Measurements from ENCODE around the gene TDRD7. TPM values are rescaled to one million over a fixed set of nuclear protein-coding genes. Genes with fewer than 3 reads are reported as not detected.

TDRD7 gene
- total and polyA plus RNA-seq, 2 experiments from 2014 or later = 10.4 to 18.2 TPM

- H4K20me1 ChIP-seq (ENCODE audit: insufficient read depth, poor library complexity, severe bottlenecking) = no peaks in the 10 kb centered on the region
- H3K4me2 ChIP-seq = no peak overlapping the region
- H3K27ac ChIP-seq = no peak overlapping the region
- no peaks in the 10 kb centered on the region for H3K4me1 ChIP-seq (ENCODE audit: insufficient read depth)
- WGBS (ENCODE audit: low lambda C conversion rate, missing lambda C conversion rate) = 72% methylated on average over 6 of the region's 6 CpGs
- no peak overlapping the region for H2AFZ ChIP-seq
- no peak for DNase-seq (ENCODE audit: low spot score)
- TF ChIP-seq CTCF (IDR thresholded peaks at IDR 0.05; ENCODE audit: poor library complexity) = no peak
- no peak for TF ChIP-seq EZH2phosphoT487 (IDR thresholded peaks at IDR 0.05; ENCODE audit: low read depth, severe bottlenecking, unreplicated experiment)
- TF ChIP-seq EZH2 (IDR thresholded peaks at IDR 0.05; ENCODE audit: borderline replicate concordance) = no peak
- H3K4me3 ChIP-seq = no peak overlapping the region
- no peaks in the 10 kb centered on the region for H3K27me3 ChIP-seq
- H3K79me2 ChIP-seq = no peaks in the 10 kb centered on the region
- H3K9me3 ChIP-seq (ENCODE audit: low read depth) = no peaks in the 10 kb centered on the region
- H3K36me3 ChIP-seq (replicated peaks; ENCODE audit: insufficient read depth, low read depth) = no peaks in the 10 kb centered on the region
- no peaks in the 10 kb centered on the region for H3K9me2 ChIP-seq (replicated peaks; ENCODE audit: insufficient read depth)
These were observed 39.3 kb upstream of the TDRD7 start for GRCh38 chr9:97372580-97372979.

GRCh38 chr9:97373331-97373730 is 38.6 kb upstream of the TDRD7 start:
- no peak for DNase-seq (ENCODE audit: low spot score)
- Histone ChIP-seq H3K4me1 (ENCODE audit: insufficient read depth) (no peaks in the 10 kb centered on the region), H3K4me2 (no peak overlapping the region), H3K9me2 (replicated peaks; ENCODE audit: insufficient read depth) (no peaks in the 10 kb centered on the region), H3K27ac (no peak overlapping the region), H3K4me3 (no peak overlapping the region), H3K79me2 (no peaks in the 10 kb centered on the region), H3K27me3 (no peaks in the 10 kb centered on the region), H2AFZ (no peak overlapping the region), H4K20me1 (ENCODE audit: insufficient read depth, poor library complexity, severe bottlenecking) (no peaks in the 10 kb centered on the region), H3K36me3 (replicated peaks; ENCODE audit: insufficient read depth, low read depth) (no peaks in the 10 kb centered on the region), H3K9me3 (ENCODE audit: low read depth) (no peaks in the 10 kb centered on the region)
- TF ChIP-seq EZH2phosphoT487 (IDR thresholded peaks at IDR 0.05; ENCODE audit: low read depth, severe bottlenecking, unreplicated experiment) (no peak), CTCF (IDR thresholded peaks at IDR 0.05; ENCODE audit: poor library complexity) (no peak), EZH2 (IDR thresholded peaks at IDR 0.05; ENCODE audit: borderline replicate concordance) (no peak)
- WGBS (ENCODE audit: low lambda C conversion rate, missing lambda C conversion rate) = 94% methylated on average over 4 of the region's 4 CpGs

- H3K9me3 ChIP-seq (ENCODE audit: low read depth) = no peaks in the 10 kb centered on the region
- no peak for TF ChIP-seq CTCF (IDR thresholded peaks at IDR 0.05; ENCODE audit: poor library complexity)
- no peak for TF ChIP-seq EZH2phosphoT487 (IDR thresholded peaks at IDR 0.05; ENCODE audit: low read depth, severe bottlenecking, unreplicated experiment)
These were observed 37.1 kb upstream of the TDRD7 start for GRCh38 chr9:97374811-97375210.

GRCh38 chr9:97376902-97377301 is 35.0 kb upstream of the TDRD7 start:
- H3K27ac ChIP-seq = no peak overlapping the region
- no peaks in the 10 kb centered on the region for H3K79me2 ChIP-seq
- H3K36me3 ChIP-seq (replicated peaks; ENCODE audit: insufficient read depth, low read depth) = no peaks in the 10 kb centered on the region
- H3K9me2 ChIP-seq (replicated peaks; ENCODE audit: insufficient read depth) = no peaks in the 10 kb centered on the region
- 84% methylated on average over 6 of the region's 6 CpGs for WGBS (ENCODE audit: low lambda C conversion rate, missing lambda C conversion rate)
- no peaks in the 10 kb centered on the region for H3K27me3 ChIP-seq
- TF ChIP-seq EZH2phosphoT487 (IDR thresholded peaks at IDR 0.05; ENCODE audit: low read depth, severe bottlenecking, unreplicated experiment) = no peak
- no peak for TF ChIP-seq CTCF (IDR thresholded peaks at IDR 0.05; ENCODE audit: poor library complexity)
- TF ChIP-seq EZH2 (IDR thresholded peaks at IDR 0.05; ENCODE audit: borderline replicate concordance) = no peak
- H3K4me2 ChIP-seq = no peak overlapping the region
- H4K20me1 ChIP-seq (ENCODE audit: insufficient read depth, poor library complexity, severe bottlenecking) = no peaks in the 10 kb centered on the region
- peaks cover 7% of the 10 kb centered on the region for H3K4me1 ChIP-seq (ENCODE audit: insufficient read depth)
- H2AFZ ChIP-seq = no peak overlapping the region
- DNase-seq (ENCODE audit: low spot score) = no peak
- H3K9me3 ChIP-seq (ENCODE audit: low read depth) = no peaks in the 10 kb centered on the region
- no peak overlapping the region for H3K4me3 ChIP-seq

More at GRCh38 chr9:97374811-97375210, 37.1 kb upstream of the TDRD7 start:
- Histone ChIP-seq H2AFZ (no peak overlapping the region), H3K4me3 (no peak overlapping the region), H3K79me2 (no peaks in the 10 kb centered on the region), H3K9me2 (replicated peaks; ENCODE audit: insufficient read depth) (no peaks in the 10 kb centered on the region), H3K4me2 (no peak overlapping the region), H3K27me3 (no peaks in the 10 kb centered on the region), H3K27ac (no peak overlapping the region), H3K4me1 (ENCODE audit: insufficient read depth) (no peaks in the 10 kb centered on the region), H4K20me1 (ENCODE audit: insufficient read depth, poor library complexity, severe bottlenecking) (no peaks in the 10 kb centered on the region), H3K36me3 (replicated peaks; ENCODE audit: insufficient read depth, low read depth) (no peaks in the 10 kb centered on the region)
- DNase-seq (ENCODE audit: low spot score) = no peak
- WGBS (ENCODE audit: low lambda C conversion rate, missing lambda C conversion rate) = 100% methylated on average over 2 of the region's 2 CpGs

Measured in hepatocyte (in vitro differentiated cells).